ENCODE data around the gene SRGAP1.

- no peak for TF ChIP-seq CTCF (tag by site-specific recombination; IDR thresholded peaks at IDR 0.05)
- TF ChIP-seq MYNN (tag by site-specific recombination; IDR thresholded peaks at IDR 0.05; ENCODE audit: borderline replicate concordance): no peak
- no peak for TF ChIP-seq SP2 (tag by site-specific recombination; IDR thresholded peaks at IDR 0.05)
- TF ChIP-seq, protein P1, sequence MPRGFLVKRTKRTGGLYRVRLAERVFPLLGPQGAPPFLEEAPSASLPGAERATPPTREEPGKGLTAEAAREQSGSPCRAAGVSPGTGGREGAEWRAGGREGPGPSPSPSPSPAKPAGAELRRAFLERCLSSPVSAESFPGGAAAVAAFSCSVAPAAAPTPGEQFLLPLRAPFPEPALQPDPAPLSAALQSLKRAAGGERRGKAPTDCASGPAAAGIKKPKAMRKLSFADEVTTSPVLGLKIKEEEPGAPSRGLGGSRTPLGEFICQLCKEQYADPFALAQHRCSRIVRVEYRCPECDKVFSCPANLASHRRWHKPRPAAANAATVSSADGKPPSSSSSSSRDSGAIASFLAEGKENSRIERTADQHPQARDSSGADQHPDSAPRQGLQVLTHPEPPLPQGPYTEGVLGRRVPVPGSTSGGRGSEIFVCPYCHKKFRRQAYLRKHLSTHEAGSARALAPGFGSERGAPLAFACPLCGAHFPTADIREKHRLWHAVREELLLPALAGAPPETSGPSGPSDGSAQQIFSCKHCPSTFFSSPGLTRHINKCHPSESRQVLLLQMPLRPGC (tag by site-specific recombination; IDR thresholded peaks at IDR 0.05): no peak
- TF ChIP-seq ZNF132 (tag by site-specific recombination; IDR thresholded peaks at IDR 0.05; ENCODE audit: borderline replicate concordance): no peak
- no peak for TF ChIP-seq ZBTB1 (tag by site-specific recombination; IDR thresholded peaks at IDR 0.05)
- no peak for TF ChIP-seq ZNF121 (tag by site-specific recombination; IDR thresholded peaks at IDR 0.05)
- TF ChIP-seq, protein P2, sequence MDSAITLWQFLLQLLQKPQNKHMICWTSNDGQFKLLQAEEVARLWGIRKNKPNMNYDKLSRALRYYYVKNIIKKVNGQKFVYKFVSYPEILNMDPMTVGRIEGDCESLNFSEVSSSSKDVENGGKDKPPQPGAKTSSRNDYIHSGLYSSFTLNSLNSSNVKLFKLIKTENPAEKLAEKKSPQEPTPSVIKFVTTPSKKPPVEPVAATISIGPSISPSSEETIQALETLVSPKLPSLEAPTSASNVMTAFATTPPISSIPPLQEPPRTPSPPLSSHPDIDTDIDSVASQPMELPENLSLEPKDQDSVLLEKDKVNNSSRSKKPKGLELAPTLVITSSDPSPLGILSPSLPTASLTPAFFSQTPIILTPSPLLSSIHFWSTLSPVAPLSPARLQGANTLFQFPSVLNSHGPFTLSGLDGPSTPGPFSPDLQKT (IDR thresholded peaks at IDR 0.05; ENCODE audit: borderline replicate concordance, low read depth, low read length): no peak
- no peak for TF ChIP-seq ZNF777 (tag by site-specific recombination; IDR thresholded peaks at IDR 0.05; ENCODE audit: borderline replicate concordance)
- no peak for TF ChIP-seq ZNF416 (tag by site-specific recombination; IDR thresholded peaks at IDR 0.05)
- TF ChIP-seq ZNF174 (tag by site-specific recombination; IDR thresholded peaks at IDR 0.05): no peak
- no peak for TF ChIP-seq ZBTB20 (tag by site-specific recombination; IDR thresholded peaks at IDR 0.05)
- no peak for TF ChIP-seq REPIN1 (tag by site-specific recombination; IDR thresholded peaks at IDR 0.05; ENCODE audit: low read depth)
- TF ChIP-seq ZNF362 (tag by site-specific recombination; IDR thresholded peaks at IDR 0.05): no peak
Observed at GRCh38 chr12:63919756-63920155, 75.3 kb downstream of the SRGAP1 start.
